GM12878 (cell line): ENCODE measurements around the gene PIGZ. TPM values are rescaled to one million over a fixed set of nuclear protein-coding genes. Genes with fewer than 3 reads are reported as not detected.

Experiments
- ATAC-seq: fragments of 200-7000 bp; cut with Tn5 transposase; 3 replicates; pipeline ENCODE4 v1.9.1; 2020; ENCODE audit warnings: mild to moderate bottlenecking, moderate library complexity
- BruUV-seq: library from RNA; stranded (reverse); fragments of 400-500 nt; replicated peaks from 2 replicates; lab custom pipeline; 2021; lab: Mats Ljungman, UMichigan
- CTCF ChIA-PET: fragments of 300-600 bp; sonication (Branson Sonifier 250); formaldehyde crosslinking; extraction: SDS; loops from one replicate; lab custom pipeline; 2021; ENCODE audit warnings: inconsistent platforms; lab: Yijun Ruan, JAX
- POLR2A ChIA-PET: fragments of 350-600 bp; formaldehyde crosslinking; extraction: SDS; loops from one replicate; lab custom pipeline; 2021; ENCODE audit warnings: inconsistent platforms; lab: Charles Lee
- RAD21 ChIA-PET: fragments of 300-600 bp; sonication (Branson Sonifier 250); formaldehyde crosslinking; loops from one replicate; lab custom pipeline; 2023; ENCODE audit warnings: antibody characterized with exemption; ENCODE audit not compliant: unreplicated experiment; lab: Charles Lee
- SMC1A ChIA-PET: fragments of 300-600 bp; sonication (Branson Sonifier 250); formaldehyde crosslinking; loops from one replicate; lab custom pipeline; 2023; ENCODE audit not compliant: unreplicated experiment, uncharacterized antibody; lab: Charles Lee
- DNase-seq: peaks from one replicate; pipeline ENCODE4 v3.0.0-alpha.2; 2011; ENCODE audit warnings: low read depth, low spot score
- FAIRE-seq: peaks from 3 replicates; lab custom pipeline; 2011; peaks lifted over from hg19 to GRCh38; lab: Jason Lieb, UNC
- H2AFZ ChIP-seq: 2 replicates; pipeline ENCODE4 v1.6.0; 2011; ENCODE audit warnings: low read depth, low read length, control low read depth; ENCODE audit not compliant: control insufficient read depth
- H3K27ac ChIP-seq: 2 replicates; pipeline ENCODE4 v1.5.1; 2011; ENCODE audit warnings: control low read depth; ENCODE audit not compliant: control insufficient read depth, insufficient read depth
- H3K27me3 ChIP-seq, 2 experiments: replicated peaks in 1 of 2; 2 replicates each; pipeline versions ENCODE4 v1.6.0 to v1.6.1; 2011; ENCODE audit warnings: low read length in 1 of 2; ENCODE audit not compliant: control insufficient read depth in 2 of 2, insufficient read depth in 2 of 2
- H3K36me3 ChIP-seq, 2 experiments: 2 replicates each; pipeline ENCODE4 v1.5.1; 2011; ENCODE audit warnings: low read length in 1 of 2; ENCODE audit not compliant: control insufficient read depth in 2 of 2, insufficient read depth in 2 of 2
- H3K4me1 ChIP-seq: 2 replicates; pipeline ENCODE4 v1.6.1; 2011; ENCODE audit warnings: mild to moderate bottlenecking, low read length, moderate library complexity, mixed read lengths; ENCODE audit not compliant: control insufficient read depth, insufficient read depth
- H3K4me2 ChIP-seq: 2 replicates; pipeline ENCODE4 v1.6.0; 2011; ENCODE audit warnings: control low read depth; ENCODE audit not compliant: control insufficient read depth, insufficient read depth
- H3K4me3 ChIP-seq: fragments of 200-600 bp; sonication (generic); 2 replicates; pipeline ENCODE4 v1.5.1; 2016
- H3K79me2 ChIP-seq: 2 replicates; pipeline ENCODE4 v1.6.0; 2011; ENCODE audit warnings: low read length; ENCODE audit not compliant: control insufficient read depth, insufficient read depth
- H3K9ac ChIP-seq: 2 replicates; pipeline ENCODE4 v1.8.0; 2011; ENCODE audit warnings: low read length, control low read depth, mixed read lengths; ENCODE audit not compliant: control insufficient read depth, insufficient read depth
- H3K9me3 ChIP-seq: replicated peaks from 3 replicates; pipeline ENCODE4 v1.5.1; 2011; ENCODE audit warnings: mild to moderate bottlenecking, low read length; ENCODE audit not compliant: control insufficient read depth, insufficient read depth
- H4K20me1 ChIP-seq: 2 replicates; pipeline ENCODE4 v1.6.0; 2011; ENCODE audit not compliant: control insufficient read depth, insufficient read depth
- BACH1 ChIP-seq: fragments of 450-650 bp; IDR thresholded peaks from 2 replicates; pipeline ENCODE4 v1.6.1; 2017; ENCODE audit warnings: mild to moderate bottlenecking, borderline replicate concordance
- BCL11A ChIP-seq: IDR thresholded peaks from 2 replicates; pipeline ENCODE4 v1.6.1; 2011; ENCODE audit warnings: low read depth, low read length
- EGR1 ChIP-seq, 2 experiments: IDR thresholded peaks; 1 replicate in 1 of 2; 2 replicates in 1 of 2; pipeline ENCODE4 v1.6.1; 2011 to 2012; ENCODE audit warnings: low read depth in 2 of 2, low read length in 2 of 2, borderline replicate concordance in 1 of 2, mild to moderate bottlenecking in 1 of 2, moderate library complexity in 1 of 2
- EP300 ChIP-seq, 2 experiments: fragments of 150-350 bp in 1 of 2; IDR thresholded peaks; 2 replicates each; pipeline ENCODE4 v1.6.1; 2011 to 2012; ENCODE audit warnings: low read depth in 2 of 2, low read length in 2 of 2, borderline replicate concordance in 1 of 2, improper control_type of control experiment in 1 of 2, inconsistent platforms in 1 of 2; ENCODE audit not compliant: control insufficient read depth in 1 of 2
- GABPA ChIP-seq: IDR thresholded peaks from 2 replicates; pipeline ENCODE4 v1.6.1; 2014; ENCODE audit warnings: antibody characterized with exemption, low read depth, mild to moderate bottlenecking, inconsistent platforms
- HCFC1 ChIP-seq: fragments of 150-350 bp; IDR thresholded peaks from 2 replicates; pipeline ENCODE4 v1.6.1; 2014; ENCODE audit warnings: low read length
- IRF4 ChIP-seq: IDR thresholded peaks from 2 replicates; pipeline ENCODE4 v1.6.1; 2011; ENCODE audit warnings: low read depth, low read length
- MYB ChIP-seq: fragments of 150-350 bp; IDR thresholded peaks from 2 replicates; pipeline ENCODE4 v1.6.1; 2014; ENCODE audit warnings: mild to moderate bottlenecking, low read depth, low read length, borderline replicate concordance
- NBN ChIP-seq: fragments of 450-650 bp; IDR thresholded peaks from 2 replicates; pipeline ENCODE4 v1.6.1; 2016
- NFYB ChIP-seq: IDR thresholded peaks from 2 replicates; pipeline ENCODE4 v1.6.1; 2011; ENCODE audit warnings: low read depth, mild to moderate bottlenecking, low read length, improper control_type of control experiment, moderate library complexity; ENCODE audit not compliant: insufficient read depth
- PML ChIP-seq: IDR thresholded peaks from 2 replicates; pipeline ENCODE4 v1.6.1; 2012; ENCODE audit warnings: low read length, inconsistent platforms
- SIN3A ChIP-seq: IDR thresholded peaks from 2 replicates; pipeline ENCODE4 v1.6.1; 2012; ENCODE audit warnings: low read depth, low read length, improper control_type of control experiment
- STAT1 ChIP-seq: fragments of 450-650 bp; conservative IDR thresholded peaks from 2 replicates; pipeline ENCODE4 v1.6.1; 2014; ENCODE audit warnings: antibody characterized with exemption, mild to moderate bottlenecking
- WGBS: methylation state at CpG from one replicate; pipeline ENCODE4 v1.1.6; 2016; ENCODE audit warnings: low lambda C conversion rate; ENCODE audit not compliant: insufficient replicate concordance, insufficient coverage; ENCODE audit errors: missing lambda C conversion rate; 5-methylcytosine and 5-hydroxymethylcytosine counted together
- in situ Hi-C: fragments of 300-500 bp; cut with MboI; formaldehyde crosslinking; loops from 9 replicates; pipeline ENCODE4 v1.14.3; 2018; ENCODE audit warnings: mixed read lengths
- intact Hi-C: fragments of 100-400 bp; cut with micrococcal nuclease; formaldehyde crosslinking; loops from one replicate; pipeline ENCODE4 v1.14.2; 2022; ENCODE audit not compliant: unreplicated experiment
- polyA plus RNA-seq, 11 experiments: library from polyadenylated mRNA; depleted of rRNA in 4 of 11; unstranded in 6 of 11; stranded (reverse) in 5 of 11; fragments of >200 nt; fragmentation: Nextera tagmentation in 4 of 11; fragmentation: Illumina TruSeq in 1 of 11; extraction: Ambion mirVana in 4 of 11; extraction: Trizol in 1 of 11; gene quantifications; 1 replicate in 1 of 11; 2 replicates in 10 of 11; pipeline versions ENCODE4 v1.2.1 to v1.2.3, GENCODE V29; 2011 to 2016; ENCODE audit warnings: inconsistent platforms in 2 of 11, missing spikeins in 2 of 11, low read depth in 1 of 11
- total RNA-seq, 4 experiments: library from RNA; depleted of rRNA in 3 of 4; stranded (reverse); fragments of >200 nt in 3 of 4; fragmentation: Illumina TruSeq in 1 of 4; extraction: Trizol in 1 of 4; gene quantifications; 2 replicates each; pipeline versions ENCODE4 v1.2.1 to v1.2.3, GENCODE V29; 2013 to 2021

PIGZ gene
- total and polyA plus RNA-seq, 10 of the 15 experiments (the other 5 are each of a cell fraction or from before 2014, with no cell fraction given) = 0.06 to 1.2 (median 0.64) TPM

- no peak overlapping the region for H2AFZ ChIP-seq
- no peaks in the 10 kb centered on the region for H3K9me3 ChIP-seq
- FAIRE-seq = no peak
- no TSS peak for BruUV-seq
- no peaks in the 10 kb centered on the region for H3K4me1 ChIP-seq
- TF ChIP-seq MYB = no peak
- no peak for TF ChIP-seq PML
- no peak for TF ChIP-seq HCFC1
- no peak for TF ChIP-seq STAT1
- no peak for TF ChIP-seq NBN
- no peak for TF ChIP-seq BACH1
- TF ChIP-seq, all 136 proteins: peak for 0
- no peak overlapping the region for H3K4me2 ChIP-seq
- RAD21 ChIA-PET = no interaction called here
- intact Hi-C loops = no loop called here
- no peaks in the 10 kb centered on the region for H3K36me3 ChIP-seq
- 72% methylated on average over 30 of the region's 30 CpGs for WGBS
- CTCF ChIA-PET = no interaction called here
- in situ Hi-C loops = no loop called here
- no peaks in the 10 kb centered on the region for H3K79me2 ChIP-seq
- POLR2A ChIA-PET = no interaction called here
- no peaks in the 10 kb centered on the region for H3K27me3 ChIP-seq
- ATAC-seq (no peak), DNase-seq (no peak)
- SMC1A ChIA-PET = no interaction called here
- no peaks in the 10 kb centered on the region for H4K20me1 ChIP-seq
- H3K4me3 ChIP-seq = no peak overlapping the region
- no peak overlapping the region for H3K9ac ChIP-seq
- no peak overlapping the region for H3K27ac ChIP-seq
These were observed 42.1 kb upstream of the PIGZ start for GRCh38 chr3:197010556-197011351.

GRCh38 chr3:197009532-197010019 is 40.9 kb upstream of the PIGZ start:
- BruUV-seq = no TSS peak
- Histone ChIP-seq H4K20me1 (no peaks in the 10 kb centered on the region), H3K4me3 (no peak overlapping the region), H3K9ac (no peak overlapping the region), H3K27ac (no peak overlapping the region), H3K4me2 (no peak overlapping the region), H3K27me3 (no peaks in the 10 kb centered on the region), H3K36me3 (no peaks in the 10 kb centered on the region), H2AFZ (no peak overlapping the region), H3K9me3 (no peaks in the 10 kb centered on the region), H3K4me1 (no peaks in the 10 kb centered on the region), H3K79me2 (no peaks in the 10 kb centered on the region)
- in situ Hi-C loops = no loop called here
- ChIA-PET POLR2A (interaction anchor here (1.1 kb wide), 2 partner anchors 8 to 14 kb away, joined by 3 read pairs; no protein-coding TSS in a partner anchor), RAD21 (interaction anchor here (1.4 kb wide), 1 partner anchor 13 kb away, joined by 6 read pairs; no protein-coding TSS in a partner anchor), CTCF (interaction anchor here (0.9 kb wide), 1 partner anchor 24 kb away, joined by 3 read pairs; no protein-coding TSS in a partner anchor), SMC1A (no interaction called here)
- intact Hi-C loops = no loop called here
- ATAC-seq (no peak), FAIRE-seq (no peak), DNase-seq (no peak)
- WGBS = 77% methylated on average over 18 of the region's 20 CpGs
- TF ChIP-seq EP300 (IDR thresholded peaks at IDR 0.05; ENCODE audit: borderline replicate concordance in 1 of 2, control insufficient read depth in 1 of 2, low read depth in 2 of 2, low read length in 2 of 2) = no peak
- TF ChIP-seq EGR1 (IDR thresholded peaks at IDR 0.05; ENCODE audit: borderline replicate concordance in 1 of 2, low read depth in 2 of 2, low read length in 2 of 2) = no peak
- TF ChIP-seq GABPA = no peak
- no peak for TF ChIP-seq NFYB
- no peak for TF ChIP-seq SIN3A
- TF ChIP-seq IRF4 = no peak
- TF ChIP-seq BCL11A = no peak
